ENCODE results near the gene OLIG1.

DNA sequence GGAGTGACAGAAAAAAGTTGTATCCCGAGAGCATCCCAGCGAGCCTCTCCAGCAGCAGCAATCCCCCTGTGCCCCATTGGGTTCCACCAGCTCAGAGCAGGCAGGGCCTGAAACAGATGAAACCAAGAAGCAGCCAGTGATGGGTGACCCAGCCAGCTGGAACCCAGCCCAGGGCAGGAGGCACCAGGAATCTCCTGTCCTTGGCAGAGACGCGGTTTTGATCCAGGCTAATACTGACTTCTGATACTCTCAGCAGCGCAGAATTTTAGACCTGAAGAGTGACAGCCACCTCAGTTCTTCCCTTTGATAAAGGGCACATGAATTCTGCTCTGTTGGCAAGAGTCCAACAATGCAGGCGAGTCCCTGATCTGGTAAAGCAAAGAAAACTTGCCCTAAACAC lies 11.4 kb upstream of the OLIG1 start:
- no peak for TF ChIP-seq ELF3 (CRISPR knock-in tag; IDR thresholded peaks at IDR 0.05)
- TF ChIP-seq ZNF335 (CRISPR knock-in tag; IDR thresholded peaks at IDR 0.05) = no peak
- no peak for TF ChIP-seq SP1 (IDR thresholded peaks at IDR 0.05)
- no peak for TF ChIP-seq SP1 (CRISPR knock-in tag; IDR thresholded peaks at IDR 0.05)
- TF ChIP-seq STAG1 (CRISPR knock-in tag; IDR thresholded peaks at IDR 0.05) = no peak
- TF ChIP-seq, protein P1, sequence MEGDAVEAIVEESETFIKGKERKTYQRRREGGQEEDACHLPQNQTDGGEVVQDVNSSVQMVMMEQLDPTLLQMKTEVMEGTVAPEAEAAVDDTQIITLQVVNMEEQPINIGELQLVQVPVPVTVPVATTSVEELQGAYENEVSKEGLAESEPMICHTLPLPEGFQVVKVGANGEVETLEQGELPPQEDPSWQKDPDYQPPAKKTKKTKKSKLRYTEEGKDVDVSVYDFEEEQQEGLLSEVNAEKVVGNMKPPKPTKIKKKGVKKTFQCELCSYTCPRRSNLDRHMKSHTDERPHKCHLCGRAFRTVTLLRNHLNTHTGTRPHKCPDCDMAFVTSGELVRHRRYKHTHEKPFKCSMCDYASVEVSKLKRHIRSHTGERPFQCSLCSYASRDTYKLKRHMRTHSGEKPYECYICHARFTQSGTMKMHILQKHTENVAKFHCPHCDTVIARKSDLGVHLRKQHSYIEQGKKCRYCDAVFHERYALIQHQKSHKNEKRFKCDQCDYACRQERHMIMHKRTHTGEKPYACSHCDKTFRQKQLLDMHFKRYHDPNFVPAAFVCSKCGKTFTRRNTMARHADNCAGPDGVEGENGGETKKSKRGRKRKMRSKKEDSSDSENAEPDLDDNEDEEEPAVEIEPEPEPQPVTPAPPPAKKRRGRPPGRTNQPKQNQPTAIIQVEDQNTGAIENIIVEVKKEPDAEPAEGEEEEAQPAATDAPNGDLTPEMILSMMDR (CRISPR knock-in tag; IDR thresholded peaks at IDR 0.05) = no peak
- TF ChIP-seq BRCA1 (CRISPR knock-in tag; IDR thresholded peaks at IDR 0.05) = no peak
- no peak for TF ChIP-seq ZNF766 (CRISPR knock-in tag; IDR thresholded peaks at IDR 0.05; ENCODE audit: borderline replicate concordance)

Measured in HepG2 (cell line).